ENCODE data around the gene PIK3R3. TPM values are rescaled to one million over a fixed set of nuclear protein-coding genes. Genes with fewer than 3 reads are reported as not detected.

Gene PIK3R3
- total RNA-seq: 3.4 and 16.7 TPM in 2 replicates

GRCh38 chr1:46132529-46133180 lies at the start of gene PIK3R3:
TSS of gene PIK3R3 (minus strand) at chr1:46132629. CDS start at chr1:46131952, 677 bp downstream.

DNA sequence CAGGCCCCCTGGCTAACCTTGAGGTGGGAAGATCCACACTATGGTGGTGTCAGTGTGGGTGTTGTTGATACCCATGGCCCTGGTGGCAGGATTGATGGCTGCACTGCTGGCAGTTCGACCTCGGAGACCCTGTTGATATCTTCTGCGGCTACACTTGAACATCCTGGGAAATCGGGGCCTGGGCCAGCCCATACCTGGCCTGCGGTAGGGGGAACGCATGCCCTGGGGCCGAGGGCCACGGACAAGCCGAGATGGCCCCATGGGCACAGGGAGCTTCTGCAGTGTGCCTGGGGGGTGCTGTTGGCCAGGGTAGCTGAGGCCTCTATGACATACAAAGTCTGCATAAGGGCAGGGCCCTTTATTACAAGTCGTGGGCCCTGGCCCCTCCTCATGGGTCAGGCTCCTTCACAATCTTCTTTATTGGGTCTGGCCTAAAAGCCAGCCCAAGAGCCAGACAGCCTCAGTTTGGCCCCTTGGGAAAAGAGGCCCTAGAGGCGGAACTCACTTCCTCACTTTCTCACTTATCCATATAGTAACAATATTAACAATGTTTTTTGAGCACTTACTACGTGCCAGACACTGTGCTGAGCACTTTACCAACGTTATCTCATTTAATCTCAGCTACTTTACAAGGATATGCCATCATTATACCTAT lies 43.9 kb upstream of the PIK3R3 start, which contains the start of gene P3R3URF:
Gene P3R3URF, minus strand, starts transcription at position 278 of the 655 bp plus-strand sequence. Its CDS starts 17 bp downstream, at position 261.

DNA sequence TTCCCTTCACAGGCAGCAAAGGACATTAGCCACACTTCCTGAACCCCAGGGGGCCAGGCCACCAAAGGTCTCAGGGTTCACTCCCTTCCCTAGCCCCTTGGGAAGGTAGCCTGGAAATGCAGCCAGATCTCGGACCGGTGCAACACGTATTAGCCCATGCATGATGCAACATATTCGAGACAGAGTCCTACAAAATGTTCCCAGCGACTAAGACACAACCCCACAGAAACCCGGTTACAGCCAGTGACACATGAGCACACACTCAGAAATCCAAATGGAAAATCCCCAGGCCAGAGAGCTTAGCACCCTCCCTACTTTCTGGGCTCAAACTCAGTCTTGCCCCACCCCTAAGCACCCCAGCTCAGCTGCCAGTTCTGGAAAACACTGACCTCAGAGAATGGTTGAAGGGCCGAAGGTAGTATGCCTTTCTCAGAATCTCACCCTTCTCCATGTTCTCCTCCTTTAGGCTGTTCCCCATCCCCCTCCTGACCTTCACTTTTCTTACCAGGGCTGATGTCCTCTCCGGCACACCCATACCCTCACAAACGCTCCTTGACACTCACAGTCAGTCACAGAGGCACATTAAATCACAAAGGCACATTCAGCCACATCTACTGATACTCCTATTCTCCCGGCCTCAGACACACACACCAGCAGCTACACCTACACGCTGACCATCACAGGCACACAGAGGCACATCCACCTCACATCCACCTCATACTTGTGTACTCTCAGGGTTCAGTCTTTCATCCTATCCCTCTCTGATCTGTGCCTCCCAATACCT lies 42.2 kb upstream of the PIK3R3 start, which contains the start of gene TSPAN1:
Gene TSPAN1, plus strand, starts transcription at position 640 of the 784 bp plus-strand sequence. CDS start 6,021 bp downstream, outside the sequence.

Other genes with a start within 250 kb of the PIK3R3 start
- gene TSPAN1, start 42.5 kb upstream of the PIK3R3 start, total RNA-seq: 19.1 and 28.4 TPM in 2 replicates
- not detected in 2 replicates for gene P3R3URF, start 43.9 kb upstream of the PIK3R3 start, total RNA-seq
- 48.5 and 57.4 TPM in 2 replicates for gene POMGNT1, start 65.8 kb upstream of the PIK3R3 start, total RNA-seq
- gene LURAP1, start 70.7 kb upstream of the PIK3R3 start, total RNA-seq: 3.4 and 5.1 TPM in 2 replicates
- under 0.01 and 0.28 TPM in 2 replicates for gene RAD54L, start 115.1 kb upstream of the PIK3R3 start, total RNA-seq
- 75.2 and 75.7 TPM in 2 replicates for gene LRRC41, start 171.0 kb upstream of the PIK3R3 start, total RNA-seq
- gene UQCRH, start 171.1 kb upstream of the PIK3R3 start, total RNA-seq: 214 and 239 TPM in 2 replicates
- gene NSUN4, start 208.2 kb upstream of the PIK3R3 start, total RNA-seq: 19.8 and 27.1 TPM in 2 replicates